WERI-Rb-1 (cell line): Measurements from ENCODE around the gene SMYD1.
A peak's percentile ranks its signal among the peaks of the same experiment; 100 is the strongest.
"Not testable (repeated sequence)": the region's sequence is repeated elsewhere in the genome, so short reads cannot be mapped to it uniquely, and the experiment has no call there.

Experiments
- DNase-seq: peaks from one replicate; pipeline ENCODE4 v3.0.0-alpha.2; 2020
- H3K27ac ChIP-seq: fragments of 250-450 bp; sonication (Bioruptor Pico); 2 replicates; pipeline ENCODE4 v1.5.1; 2020; ENCODE audit warnings: mild to moderate bottlenecking, moderate library complexity
- H3K27me3 ChIP-seq: fragments of 250-450 bp; sonication (Bioruptor Pico); 2 replicates; pipeline ENCODE4 v1.5.1; 2021; ENCODE audit warnings: mild to moderate bottlenecking, low read depth, moderate library complexity; ENCODE audit not compliant: insufficient read depth, severe bottlenecking
- H3K36me3 ChIP-seq: fragments of 250-450 bp; sonication (Bioruptor Pico); 2 replicates; pipeline ENCODE4 v1.5.1; 2020; ENCODE audit warnings: mild to moderate bottlenecking, moderate library complexity
- H3K4me3 ChIP-seq: 2 replicates; pipeline ENCODE4 v1.5.1; 2011; ENCODE audit warnings: low read depth, mild to moderate bottlenecking, control low read depth, low read length
- H3K9me3 ChIP-seq: fragments of 250-450 bp; sonication (Bioruptor Pico); 2 replicates; pipeline ENCODE4 v1.5.1; 2021; ENCODE audit warnings: mild to moderate bottlenecking, moderate library complexity; ENCODE audit not compliant: severe bottlenecking
- CTCF ChIP-seq: IDR thresholded peaks from 2 replicates; pipeline ENCODE4 v1.5.1; 2011; ENCODE audit warnings: low read depth, mild to moderate bottlenecking, control low read depth, inconsistent platforms, low read length

Gene SMYD1

DNA sequence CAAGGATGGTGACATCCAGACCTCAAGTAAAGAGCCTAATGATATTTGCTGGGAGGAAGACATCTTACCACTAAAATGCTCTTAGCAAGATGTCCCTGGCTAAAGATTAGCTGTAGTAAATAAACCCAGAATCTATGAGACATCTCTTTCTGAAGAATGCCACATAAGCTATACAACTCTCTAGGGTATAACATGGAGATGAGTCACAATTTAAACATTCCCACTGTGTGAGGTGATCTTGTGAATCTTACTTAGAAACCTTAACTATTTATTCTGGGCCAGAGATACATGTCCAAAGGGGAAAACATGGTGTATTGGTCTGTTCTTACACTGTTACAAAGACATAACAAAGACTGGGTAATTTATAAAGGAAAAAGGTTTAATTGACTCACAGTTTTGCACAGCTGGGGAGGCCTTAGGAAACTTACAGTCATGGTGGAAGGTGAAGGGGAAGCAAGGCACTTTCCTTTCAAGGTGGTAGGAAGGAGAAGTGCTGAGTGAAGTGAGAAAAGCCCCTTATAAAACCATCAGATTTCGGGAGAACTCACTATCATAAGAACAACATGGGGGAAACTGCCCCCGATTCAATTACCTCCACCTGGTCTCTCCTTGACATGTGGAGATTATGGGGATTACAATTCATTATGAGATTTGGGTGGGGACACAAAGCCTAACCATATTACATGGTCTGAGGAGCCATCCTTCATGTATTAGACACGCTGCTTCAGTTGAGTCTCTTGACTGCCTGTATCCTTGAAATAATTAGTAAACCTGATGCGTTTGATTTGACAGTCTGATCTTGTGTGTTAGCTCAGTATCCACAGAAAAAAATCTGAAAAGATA, 29.1 kb upstream of the SMYD1 start:
- Histone ChIP-seq H3K4me3 (no peak overlapping the region), H3K27me3 (no peaks in the 10 kb centered on the region), H3K9me3 (no peaks in the 10 kb centered on the region), H3K27ac (peak overlapping the region; percentile 68), H3K36me3 (no peaks in the 10 kb centered on the region)
- TF ChIP-seq CTCF, result no peak
- DNase-seq, result peak; percentile 54

DNA sequence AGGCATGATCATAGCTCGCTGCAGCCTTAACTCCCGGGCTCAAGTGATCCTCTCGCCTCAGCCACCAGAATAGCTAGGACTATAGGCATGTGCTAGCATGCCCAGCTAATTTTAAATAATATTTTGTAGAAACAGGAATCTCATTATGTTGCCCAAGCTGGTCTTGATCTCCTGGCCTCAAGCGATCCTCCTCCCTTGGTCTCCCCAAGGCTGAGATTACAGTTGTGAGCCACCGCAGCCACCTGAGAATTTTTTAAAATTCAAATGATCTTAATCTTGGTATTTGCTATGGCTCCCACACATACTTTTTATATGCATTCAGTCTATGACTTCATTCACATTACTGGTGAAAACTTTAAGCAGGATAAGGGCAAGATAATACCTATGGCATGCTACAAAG, 25.1 kb upstream of the SMYD1 start:
- Histone ChIP-seq H3K9me3 (no peaks in the 10 kb centered on the region), H3K4me3 (no peak overlapping the region), H3K36me3 (no peaks in the 10 kb centered on the region), H3K27ac (no peak overlapping the region), H3K27me3 (no peaks in the 10 kb centered on the region)
- TF ChIP-seq CTCF, result no peak
- DNase-seq, result no peak

- H3K36me3 ChIP-seq, DNase-seq, H3K27me3 ChIP-seq, H3K27ac ChIP-seq, H3K9me3 ChIP-seq, H3K4me3 ChIP-seq: not testable (repeated sequence)
These were observed 22.1 kb upstream of the SMYD1 start for GRCh38 chr2:88045561-88045960.

DNA sequence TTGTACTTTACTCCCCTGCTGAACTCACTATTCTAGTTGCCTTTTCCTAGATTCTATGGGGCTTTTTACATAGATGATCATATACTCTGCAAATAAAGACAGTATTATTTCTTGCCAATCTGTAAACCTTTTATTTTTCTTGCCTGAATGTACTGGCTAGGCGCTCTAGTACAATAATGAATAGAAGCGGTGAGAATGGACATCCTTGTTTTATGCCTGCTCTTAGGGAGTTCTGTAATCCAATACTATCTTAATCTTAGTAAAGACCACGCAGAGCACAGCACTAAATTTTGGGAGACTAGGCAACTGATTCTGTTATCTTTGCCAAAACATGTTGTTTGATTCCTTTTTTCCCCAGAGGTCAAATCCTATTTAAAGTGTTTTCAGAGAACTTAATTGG, 19.1 kb upstream of the SMYD1 start:
- Histone ChIP-seq H3K27ac (no peak overlapping the region), H3K4me3 (no peak overlapping the region), H3K9me3 (no peaks in the 10 kb centered on the region), H3K27me3 (no peaks in the 10 kb centered on the region), H3K36me3 (no peaks in the 10 kb centered on the region)
- no peak for DNase-seq
- TF ChIP-seq CTCF, result no peak

- no peaks in the 10 kb centered on the region for H3K27me3 ChIP-seq
- H3K9me3 ChIP-seq, result no peaks in the 10 kb centered on the region
- DNase-seq, result no peak
- no peak overlapping the region for H3K27ac ChIP-seq
- TF ChIP-seq CTCF, result no peak
- no peak overlapping the region for H3K4me3 ChIP-seq
- 0 out of 2 replicates have a peak, but pooled peaks cover 6% of the 10 kb centered on the region for H3K36me3 ChIP-seq
These were observed 18.0 kb upstream of the SMYD1 start for GRCh38 chr2:88049622-88050021.

GRCh38 chr2:88051792-88052191, 15.8 kb upstream of the SMYD1 start:
- no peak for DNase-seq

More at GRCh38 chr2:88051792-88052191, 15.8 kb upstream of the SMYD1 start:
- Histone ChIP-seq H3K27me3 (no peaks in the 10 kb centered on the region), H3K27ac (no peak overlapping the region), H3K9me3 (no peaks in the 10 kb centered on the region), H3K36me3 (0 out of 2 replicates have a peak, but pooled peaks cover 6% of the 10 kb centered on the region), H3K4me3 (no peak overlapping the region)
- no peak for TF ChIP-seq CTCF
